HEK293 (cell line): ENCODE data around the gene NCR1.
"Not testable (repeated sequence)": the region's sequence is repeated elsewhere in the genome, so short reads cannot be mapped to it uniquely, and the experiment has no call there.

Experiments used
- CTCF ChIA-PET: fragments of 350-600 bp; formaldehyde crosslinking; extraction: SDS; loops from one replicate; lab custom pipeline; 2021; ENCODE audit warnings: antibody characterized with exemption; lab: Yijun Ruan, JAX
- POLR2A ChIA-PET: fragments of 300-600 bp; formaldehyde crosslinking; extraction: SDS; loops from one replicate; lab custom pipeline; 2020; ENCODE audit warnings: antibody characterized with exemption, inconsistent platforms; lab: Yijun Ruan, JAX
- H3K27ac ChIP-seq: fragments of 200-500 bp; sonication (Bioruptor generic); 2 replicates; pipeline ENCODE4 v1.5.1; 2014; ENCODE audit warnings: low read depth, low read length, control low read depth, inconsistent platforms; ENCODE audit errors: extremely low read depth
- H3K36me3 ChIP-seq, 2 experiments: fragments of 200-500 bp in 1 of 2; sonication (Bioruptor generic) in 1 of 2; 1 replicate in 1 of 2; 2 replicates in 1 of 2; pipeline ENCODE4 v1.5.1; 2014 to 2017; ENCODE audit warnings: inconsistent platforms in 2 of 2, low read length in 2 of 2; ENCODE audit not compliant: control insufficient read depth in 2 of 2, insufficient read depth in 1 of 2
- H3K4me1 ChIP-seq: fragments of 200-500 bp; sonication (Bioruptor generic); 2 replicates; pipeline ENCODE4 v1.5.1; 2014; ENCODE audit warnings: mild to moderate bottlenecking, low read length, inconsistent platforms; ENCODE audit not compliant: control insufficient read depth, insufficient read depth
- H3K4me3 ChIP-seq: 2 replicates; pipeline ENCODE4 v1.5.1; 2011; ENCODE audit warnings: low read depth, mild to moderate bottlenecking, control low read depth, low read length, moderate library complexity
- H3K9me3 ChIP-seq: fragments of 200-500 bp; sonication (Bioruptor generic); 2 replicates; pipeline ENCODE4 v1.5.1; 2014; ENCODE audit warnings: low read depth, low read length, inconsistent platforms; ENCODE audit not compliant: control insufficient read depth, insufficient read depth
- HOXC10 ChIP-seq: sonication (generic); formaldehyde crosslinking; IDR thresholded peaks from 2 replicates; pipeline ENCODE4 v1.8.1; 2023; ENCODE audit warnings: mild to moderate bottlenecking, missing genetic modification reagents
- WT1 ChIP-seq: fragments of 450-650 bp; formaldehyde crosslinking; IDR thresholded peaks from 2 replicates; pipeline ENCODE4 v1.5.1; 2016; ENCODE audit warnings: missing biosample characterization, missing genetic modification characterization
- ZNF19 ChIP-seq: fragments of 450-650 bp; formaldehyde crosslinking; IDR thresholded peaks from 2 replicates; pipeline ENCODE4; 2016; ENCODE audit warnings: missing biosample characterization, missing genetic modification characterization, low read depth
- ZNF2 ChIP-seq: fragments of 450-650 bp; formaldehyde crosslinking; IDR thresholded peaks from 2 replicates; pipeline ENCODE4 v1.5.1; 2016; ENCODE audit warnings: missing biosample characterization, missing genetic modification characterization
- ZNF274 ChIP-seq, 2 experiments: fragments of 200-500 bp in 1 of 2; fragments of 450-650 bp in 1 of 2; sonication (Bioruptor generic) in 1 of 2; formaldehyde crosslinking in 1 of 2; IDR thresholded peaks; 2 replicates each; pipeline versions ENCODE4 v1.5.1 to v1.6.1; 2014 to 2016; ENCODE audit warnings: borderline replicate concordance in 1 of 2, inconsistent platforms in 1 of 2, low read length in 1 of 2, missing biosample characterization in 1 of 2, missing genetic modification characterization in 1 of 2
- ZNF488 ChIP-seq: fragments of 450-650 bp; formaldehyde crosslinking; IDR thresholded peaks from 2 replicates; pipeline ENCODE4 v1.5.1; 2016; ENCODE audit warnings: missing biosample characterization, missing genetic modification characterization
- ZNF518A ChIP-seq: fragments of 450-650 bp; formaldehyde crosslinking; conservative IDR thresholded peaks from 2 replicates; pipeline ENCODE4 v1.5.1; 2016; ENCODE audit warnings: low read depth, missing biosample characterization, missing genetic modification characterization
- ZNF626 ChIP-seq: fragments of 450-650 bp; sonication (Bioruptor Pico); formaldehyde crosslinking; IDR thresholded peaks from 2 replicates; pipeline ENCODE4 v1.5.1; 2018; ENCODE audit warnings: missing biosample characterization, missing genetic modification characterization, inconsistent platforms
- ZNF76 ChIP-seq: fragments of 450-650 bp; formaldehyde crosslinking; IDR thresholded peaks from 2 replicates; pipeline ENCODE4; 2016; ENCODE audit warnings: low read depth, missing biosample characterization, missing genetic modification characterization, borderline replicate concordance
- TF ChIP-seq, protein P1 (sequence below): fragments of 450-650 bp; formaldehyde crosslinking; IDR thresholded peaks from 2 replicates; pipeline ENCODE4 v1.5.1; 2016; ENCODE audit warnings: missing biosample characterization, missing genetic modification characterization
- TF ChIP-seq, protein P2 (sequence below): fragments of 450-650 bp; formaldehyde crosslinking; IDR thresholded peaks from 2 replicates; pipeline ENCODE4 v1.5.1; 2016; ENCODE audit warnings: missing biosample characterization, missing genetic modification characterization

The NCR1 gene

GRCh38 chr19:54893406-54893805 is 12.5 kb upstream of the NCR1 start:
- TF ChIP-seq ZNF274 (IDR thresholded peaks at IDR 0.05; ENCODE audit: low read length) = no peak
- TF ChIP-seq ZNF274 (tag by site-specific recombination; IDR thresholded peaks at IDR 0.05; ENCODE audit: borderline replicate concordance) = no peak
- no peak for TF ChIP-seq ZNF518A
- TF ChIP-seq ZNF76 (tag by site-specific recombination) = no peak
- TF ChIP-seq, protein P1, sequence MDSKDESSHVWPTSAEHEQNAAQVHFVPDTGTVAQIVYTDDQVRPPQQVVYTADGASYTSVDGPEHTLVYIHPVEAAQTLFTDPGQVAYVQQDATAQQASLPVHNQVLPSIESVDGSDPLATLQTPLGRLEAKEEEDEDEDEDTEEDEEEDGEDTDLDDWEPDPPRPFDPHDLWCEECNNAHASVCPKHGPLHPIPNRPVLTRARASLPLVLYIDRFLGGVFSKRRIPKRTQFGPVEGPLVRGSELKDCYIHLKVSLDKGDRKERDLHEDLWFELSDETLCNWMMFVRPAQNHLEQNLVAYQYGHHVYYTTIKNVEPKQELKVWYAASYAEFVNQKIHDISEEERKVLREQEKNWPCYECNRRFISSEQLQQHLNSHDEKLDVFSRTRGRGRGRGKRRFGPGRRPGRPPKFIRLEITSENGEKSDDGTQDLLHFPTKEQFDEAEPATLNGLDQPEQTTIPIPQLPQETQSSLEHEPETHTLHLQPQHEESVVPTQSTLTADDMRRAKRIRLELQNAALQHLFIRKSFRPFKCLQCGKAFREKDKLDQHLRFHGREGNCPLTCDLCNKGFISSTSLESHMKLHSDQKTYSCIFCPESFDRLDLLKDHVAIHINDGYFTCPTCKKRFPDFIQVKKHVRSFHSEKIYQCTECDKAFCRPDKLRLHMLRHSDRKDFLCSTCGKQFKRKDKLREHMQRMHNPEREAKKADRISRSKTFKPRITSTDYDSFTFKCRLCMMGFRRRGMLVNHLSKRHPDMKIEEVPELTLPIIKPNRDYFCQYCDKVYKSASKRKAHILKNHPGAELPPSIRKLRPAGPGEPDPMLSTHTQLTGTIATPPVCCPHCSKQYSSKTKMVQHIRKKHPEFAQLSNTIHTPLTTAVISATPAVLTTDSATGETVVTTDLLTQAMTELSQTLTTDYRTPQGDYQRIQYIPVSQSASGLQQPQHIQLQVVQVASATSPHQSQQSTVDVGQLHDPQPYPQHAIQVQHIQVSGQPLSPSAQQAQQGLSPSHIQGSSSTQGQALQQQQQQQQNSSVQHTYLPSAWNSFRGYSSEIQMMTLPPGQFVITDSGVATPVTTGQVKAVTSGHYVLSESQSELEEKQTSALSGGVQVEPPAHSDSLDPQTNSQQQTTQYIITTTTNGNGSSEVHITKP (tag by site-specific recombination) = no peak
- no peak for TF ChIP-seq HOXC10
- TF ChIP-seq ZNF488 = no peak
- TF ChIP-seq WT1 (tag by site-specific recombination) = no peak
- TF ChIP-seq ZNF626 (tag by site-specific recombination) = no peak
- no peak for TF ChIP-seq ZNF2 (tag by site-specific recombination)
- TF ChIP-seq, protein P2, sequence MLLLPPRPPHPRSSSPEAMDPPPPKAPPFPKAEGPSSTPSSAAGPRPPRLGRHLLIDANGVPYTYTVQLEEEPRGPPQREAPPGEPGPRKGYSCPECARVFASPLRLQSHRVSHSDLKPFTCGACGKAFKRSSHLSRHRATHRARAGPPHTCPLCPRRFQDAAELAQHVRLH = no peak
- no peak for TF ChIP-seq ZNF19 (tag by site-specific recombination)
- H3K27ac ChIP-seq = no peak overlapping the region
- no peaks in the 10 kb centered on the region for H3K4me1 ChIP-seq
- H3K36me3 ChIP-seq = no peaks in the 10 kb centered on the region
- POLR2A ChIA-PET = interaction anchor here (0.7 kb wide), 2 partner anchors 76 to 100 kb away, joined by 3 to 6 read pairs; no protein-coding TSS in a partner anchor
- H3K4me3 ChIP-seq = no peak overlapping the region
- CTCF ChIA-PET = interaction anchor here (0.5 to 3.5 kb wide), 4 partner anchors 9 to 216 kb away, joined by 3 to 18 read pairs (median 4); no protein-coding TSS in a partner anchor
- H3K9me3 ChIP-seq = no peaks in the 10 kb centered on the region

GRCh38 chr19:54894106-54894505 is 11.8 kb upstream of the NCR1 start:
- ChIA-PET CTCF (interaction anchor here (0.6 to 1.1 kb wide), 2 partner anchors 8 to 21 kb away, joined by 3 to 4 read pairs; no protein-coding TSS in a partner anchor), POLR2A (interaction anchor here (0.7 kb wide), 2 partner anchors 75 to 101 kb away, joined by 3 to 6 read pairs; no protein-coding TSS in a partner anchor)
- not testable (repeated sequence) for H3K4me1 ChIP-seq, H3K36me3 ChIP-seq, H3K9me3 ChIP-seq, H3K27ac ChIP-seq, H3K4me3 ChIP-seq
